ENCODE measurements around the gene CDK13.
A peak's percentile ranks its signal among the peaks of the same experiment; 100 is the strongest.

CDK13 gene

DNA sequence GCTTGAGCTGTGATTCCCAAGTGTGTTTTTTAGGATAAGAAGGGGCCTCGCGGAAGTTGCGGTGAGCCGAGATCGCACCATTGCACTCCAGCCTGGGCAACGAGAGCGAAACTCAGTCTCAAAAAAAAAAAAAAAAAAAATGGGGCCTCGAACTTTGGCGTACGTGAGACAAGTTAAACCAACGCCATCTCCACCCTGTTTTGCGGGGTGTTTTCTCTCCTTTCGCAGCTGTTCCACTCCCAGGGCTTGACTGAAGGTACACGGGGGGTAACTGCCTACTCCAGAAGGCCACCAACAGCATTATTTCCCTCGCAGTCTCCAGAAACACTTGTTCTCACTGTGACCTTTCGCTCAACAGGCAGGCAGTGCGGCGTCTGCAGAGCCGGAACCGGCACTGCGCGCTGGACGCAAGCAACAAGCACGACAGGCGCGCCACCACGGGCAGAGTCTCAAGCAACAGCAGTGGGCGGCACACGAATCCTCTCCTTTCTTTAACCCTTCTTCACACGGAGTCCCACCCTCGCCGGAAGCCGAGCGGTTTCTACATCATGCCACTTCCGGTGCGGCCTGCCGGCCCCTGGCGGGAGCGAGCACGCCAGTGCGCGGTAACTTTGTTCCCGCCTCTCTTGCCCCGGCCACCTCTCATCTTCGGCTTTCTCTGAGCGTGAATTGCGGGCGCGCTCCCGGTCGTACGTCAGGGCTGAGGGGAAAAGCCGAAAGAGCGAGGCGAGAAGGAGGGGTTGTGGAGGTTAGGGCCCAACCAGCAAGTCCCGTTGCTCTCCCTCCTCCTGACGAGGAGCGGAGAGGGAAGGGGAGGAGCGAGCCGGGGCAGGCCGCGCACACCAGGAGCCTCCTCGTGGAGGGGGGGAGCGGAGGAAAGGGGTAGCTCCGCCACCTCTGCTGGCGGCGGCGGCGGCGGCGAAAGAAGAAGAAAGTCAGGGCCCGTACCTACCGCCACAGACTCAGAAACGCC, 814 bp upstream of the CDK13 start:
- peak; percentile 95 for DNase-seq (ENCODE audit: low read depth)

- DNase-seq (ENCODE audit: low read depth): peak; percentile 15
Measured at GRCh38 chr7:39950473-39951225, 593 bp downstream of the CDK13 start.

DNA sequence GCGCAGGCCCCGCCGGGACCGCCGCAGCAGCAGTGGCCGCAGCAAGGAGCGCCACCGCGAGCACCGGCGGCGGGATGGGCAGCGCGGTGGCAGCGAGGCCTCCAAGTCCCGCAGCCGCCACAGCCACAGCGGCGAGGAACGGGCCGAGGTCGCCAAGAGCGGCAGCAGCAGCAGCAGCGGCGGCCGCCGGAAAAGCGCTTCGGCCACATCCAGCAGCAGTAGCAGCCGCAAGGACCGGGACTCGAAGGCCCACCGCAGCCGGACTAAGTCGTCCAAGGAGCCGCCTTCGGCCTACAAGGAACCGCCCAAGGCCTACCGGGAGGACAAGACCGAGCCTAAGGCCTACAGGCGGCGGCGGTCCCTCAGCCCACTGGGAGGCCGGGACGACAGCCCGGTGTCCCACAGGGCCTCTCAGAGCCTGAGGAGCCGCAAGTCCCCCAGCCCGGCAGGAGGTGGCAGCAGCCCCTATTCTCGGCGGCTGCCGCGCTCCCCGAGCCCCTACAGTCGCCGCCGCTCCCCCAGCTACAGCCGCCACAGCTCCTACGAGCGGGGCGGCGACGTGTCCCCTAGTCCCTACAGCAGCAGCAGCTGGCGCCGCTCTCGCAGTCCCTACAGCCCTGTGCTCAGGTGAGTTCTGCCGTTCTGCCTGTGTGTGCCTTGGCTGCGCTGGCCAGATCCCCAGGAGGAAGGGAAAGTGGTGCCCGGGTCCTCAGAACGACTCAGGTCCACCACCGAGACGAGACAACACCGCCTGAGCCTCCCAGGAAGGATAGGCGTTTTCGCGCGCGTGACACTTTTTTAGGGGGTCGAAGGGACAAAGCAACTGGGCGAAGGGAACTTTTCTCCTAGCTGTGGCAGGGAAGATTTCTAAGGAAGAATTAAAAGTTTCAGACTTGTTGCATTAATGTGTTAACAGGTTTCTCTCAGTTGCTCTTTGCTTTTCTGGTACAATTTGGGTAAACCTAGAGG, 1.5 kb downstream of the CDK13 start:
- DNase-seq (ENCODE audit: low read depth): peak; percentile 47

DNA sequence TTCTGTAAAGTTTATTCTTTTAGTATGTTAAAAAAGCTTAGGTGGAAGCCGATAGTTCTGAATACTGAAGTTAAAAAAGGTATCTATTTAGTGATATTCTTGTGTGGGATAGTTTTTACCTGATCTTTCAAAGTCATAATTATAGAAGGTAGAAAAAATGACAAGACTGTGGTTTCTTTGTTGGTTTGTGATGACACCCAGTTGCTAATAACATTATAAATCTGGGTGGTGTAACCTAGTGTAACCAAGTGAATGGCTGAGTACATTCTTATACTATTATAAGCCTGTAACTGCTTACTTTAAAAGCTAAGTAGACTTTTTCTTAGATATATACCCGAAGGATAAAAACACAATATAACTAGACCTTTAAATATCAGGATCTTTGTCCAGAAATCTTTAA, 2.3 kb downstream of the CDK13 start:
- DNase-seq (ENCODE audit: low read depth): no peak

DNA sequence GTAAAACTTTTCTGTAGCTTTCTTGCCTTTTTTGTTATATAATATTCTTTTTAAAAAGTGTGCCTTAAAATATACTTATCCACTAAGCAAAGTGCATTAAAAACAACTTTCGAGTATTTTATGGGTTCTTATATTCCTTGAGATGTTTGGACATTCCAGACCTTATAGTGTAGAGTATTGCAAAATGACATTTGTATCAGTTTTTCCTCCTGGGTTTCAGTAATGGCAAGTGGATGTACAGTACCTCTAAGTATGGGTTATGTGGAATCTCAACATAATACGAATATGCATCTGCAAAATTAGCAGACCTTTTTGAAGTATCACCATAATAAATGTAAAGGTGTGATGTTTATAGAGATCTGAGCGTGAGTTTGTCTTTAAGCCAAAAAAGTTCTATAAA, 2.7 kb downstream of the CDK13 start:
- DNase-seq (ENCODE audit: low read depth): no peak

- DNase-seq (ENCODE audit: low read depth): no peak
Measured at GRCh38 chr7:39954694-39955093, 4.6 kb downstream of the CDK13 start.

DNA sequence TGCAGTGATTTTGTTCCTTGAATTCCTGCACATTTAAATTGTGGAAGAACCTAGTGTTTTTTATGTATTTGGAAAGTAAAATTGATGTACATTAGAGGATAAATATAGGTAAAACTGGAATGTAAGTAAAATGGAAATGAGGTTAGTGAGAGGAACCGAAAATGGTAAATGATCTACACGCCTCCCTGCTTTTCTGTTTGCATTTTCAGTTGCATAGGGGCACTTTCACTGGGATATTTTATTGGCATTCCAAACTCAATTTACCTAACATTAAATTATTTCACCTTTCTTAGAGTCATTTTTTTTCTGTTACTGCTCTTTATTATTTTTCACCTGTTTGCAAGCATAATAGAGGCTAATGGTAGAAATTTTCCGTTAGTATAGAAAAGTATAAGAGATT, 8.0 kb downstream of the CDK13 start:
- DNase-seq (ENCODE audit: low read depth): no peak

DNA sequence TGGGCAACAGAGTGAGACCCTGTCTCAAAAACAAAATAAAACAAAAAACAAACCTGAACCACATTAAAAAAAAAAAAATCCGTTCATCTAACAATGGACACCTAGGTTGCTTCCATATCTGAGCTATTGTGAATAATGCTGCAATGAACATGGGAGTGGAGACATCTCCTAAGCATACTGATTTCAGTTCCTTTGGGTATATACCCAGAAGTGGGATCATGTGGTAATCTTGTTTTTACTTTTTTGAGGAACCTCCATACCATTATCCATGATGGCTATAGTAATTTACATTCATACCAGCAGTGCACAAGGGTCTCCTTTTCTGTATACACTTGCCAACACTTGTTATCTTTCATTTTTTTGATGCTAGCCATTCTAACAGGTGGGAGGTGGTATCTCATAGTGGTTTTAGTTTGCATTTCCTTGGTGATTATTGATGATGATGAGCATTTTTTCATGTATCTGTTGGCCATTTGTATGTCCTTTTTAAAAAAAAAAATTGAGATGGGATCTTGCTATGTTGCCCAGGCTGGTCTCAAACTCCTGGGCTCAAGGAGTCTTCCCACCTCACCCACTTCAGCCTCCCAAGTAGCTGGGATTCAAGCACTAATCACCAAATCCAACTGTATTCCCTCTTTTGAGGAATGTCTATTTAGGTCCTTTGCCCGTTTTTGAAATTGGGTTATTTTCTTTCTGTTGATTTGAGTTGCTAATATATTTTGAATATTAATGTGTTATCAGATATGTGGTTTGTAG, 17.5 kb downstream of the CDK13 start:
- no peak for DNase-seq (ENCODE audit: low read depth)

DNA sequence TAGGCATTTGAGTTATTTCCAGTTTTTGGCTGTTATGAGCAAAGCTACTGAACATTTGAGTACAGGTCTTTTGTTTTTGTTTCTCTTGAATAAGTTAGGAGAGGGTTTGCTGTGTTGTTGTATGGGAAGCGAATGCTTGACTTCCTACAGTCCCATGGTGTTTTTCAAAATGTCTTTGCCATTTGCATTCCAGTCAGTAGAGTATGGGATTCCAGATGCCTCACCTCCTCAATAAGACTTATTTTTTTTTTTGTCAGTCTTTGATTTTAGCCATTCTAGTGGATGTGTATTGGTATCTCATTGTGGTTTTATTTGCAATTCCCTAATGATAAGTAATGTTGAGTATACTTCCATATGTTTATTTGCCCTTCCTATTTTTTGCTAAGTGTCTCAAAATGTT, 19.4 kb downstream of the CDK13 start:
- DNase-seq (ENCODE audit: low read depth): no peak

DNA sequence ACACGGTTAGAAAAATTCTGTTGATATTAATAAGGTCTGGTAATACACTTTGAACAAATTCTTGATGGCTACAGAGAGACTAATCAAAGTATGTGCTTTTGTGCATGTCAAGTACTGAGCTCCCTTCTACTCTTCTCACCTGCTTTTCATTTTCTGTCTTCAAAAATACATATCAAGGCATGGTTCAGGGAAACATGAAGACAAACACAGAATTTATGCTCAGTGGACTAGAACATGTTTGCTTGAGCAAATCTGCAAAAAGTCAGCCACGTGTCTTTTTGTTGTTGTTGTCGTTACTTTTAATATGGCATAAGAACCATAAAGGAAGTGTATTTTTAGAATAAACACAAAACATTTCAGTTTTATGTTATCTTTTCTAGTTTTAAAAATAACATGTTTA, 21.9 kb downstream of the CDK13 start:
- no peak for DNase-seq (ENCODE audit: low read depth)

GRCh38 chr7:39973801-39974200, 23.7 kb downstream of the CDK13 start:
- DNase-seq (ENCODE audit: low read depth): no peak

GRCh38 chr7:39978230-39978934, 28.3 kb downstream of the CDK13 start:
- DNase-seq (ENCODE audit: low read depth): no peak

- DNase-seq (ENCODE audit: low read depth): no peak
Measured at GRCh38 chr7:39979406-39980073, 29.5 kb downstream of the CDK13 start.

- no peak for DNase-seq (ENCODE audit: low read depth)
Measured at GRCh38 chr7:39985398-39985918, 35.4 kb downstream of the CDK13 start.

- DNase-seq (ENCODE audit: low read depth): no peak
Measured at GRCh38 chr7:39987641-39988347, 37.7 kb downstream of the CDK13 start.

DNA sequence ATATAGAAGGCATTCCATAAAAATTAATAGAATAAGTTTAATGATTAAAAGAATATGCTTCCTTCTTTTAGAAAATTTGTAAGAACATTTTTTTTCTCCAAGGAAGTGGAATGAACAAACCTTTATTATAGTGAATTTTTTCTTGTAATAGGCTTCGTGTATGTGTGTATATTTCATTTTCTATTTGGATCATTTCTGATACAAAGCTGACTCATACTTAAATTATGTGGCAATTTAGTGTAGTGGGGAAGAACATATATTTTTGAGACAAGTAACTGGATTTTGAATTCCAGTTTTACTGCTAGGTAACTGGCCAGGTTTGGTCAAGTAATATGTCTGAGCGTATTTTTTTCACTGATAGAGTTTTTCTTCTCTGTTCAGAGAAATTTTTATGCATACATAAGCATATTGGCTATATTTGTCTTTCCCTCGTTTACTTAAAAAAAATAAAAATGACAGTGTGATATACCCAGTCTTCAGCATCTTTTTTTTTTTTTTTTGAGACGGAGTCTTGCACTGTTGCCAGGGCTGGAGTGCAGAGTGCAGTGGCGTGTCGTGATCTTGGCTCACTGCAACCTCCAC, 50.8 kb downstream of the CDK13 start:
- DNase-seq (ENCODE audit: low read depth): no peak

DNA sequence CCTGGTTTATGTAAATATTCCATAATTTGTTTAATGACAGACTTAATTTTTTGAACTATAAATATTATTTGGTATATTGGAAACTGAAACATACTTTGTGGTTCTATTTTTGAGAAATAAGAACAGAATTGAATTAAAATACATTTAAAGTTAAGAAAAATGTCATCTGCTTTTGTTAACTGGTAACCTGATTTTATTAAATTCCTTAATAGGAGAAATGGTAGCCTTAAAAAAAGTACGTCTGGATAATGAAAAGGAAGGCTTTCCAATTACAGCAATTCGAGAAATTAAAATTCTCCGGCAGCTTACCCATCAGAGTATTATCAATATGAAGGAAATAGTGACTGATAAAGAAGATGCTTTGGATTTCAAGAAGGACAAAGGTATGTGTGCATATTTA, 51.6 kb downstream of the CDK13 start:
- no peak for DNase-seq (ENCODE audit: low read depth)

DNA sequence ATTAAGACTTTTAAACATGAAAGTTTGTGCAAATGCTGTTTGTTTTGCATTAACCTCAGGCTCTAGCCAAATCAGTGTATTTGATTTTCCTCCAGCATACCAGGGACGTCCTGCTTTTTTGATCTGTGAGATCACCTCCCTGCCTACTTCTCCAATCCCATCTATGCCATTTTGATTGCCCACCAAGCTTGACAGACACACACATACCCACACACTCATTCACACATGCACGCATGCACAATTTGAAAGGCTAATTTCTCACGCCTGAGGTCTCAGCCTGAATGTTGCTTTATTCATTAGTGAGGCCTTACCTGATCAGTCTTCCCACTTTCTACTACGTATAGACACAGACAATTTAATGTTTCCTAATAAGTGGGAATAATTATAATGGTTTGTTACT, 53.5 kb downstream of the CDK13 start:
- DNase-seq (ENCODE audit: low read depth): no peak
